ENCODE results near the gene TP53I11. TPM values are rescaled to one million over a fixed set of nuclear protein-coding genes. Genes with fewer than 3 reads are reported as not detected.

TP53I11 gene
- total and polyA plus RNA-seq, 8 donors, result 45.7 to 95.5 (median 58.2) TPM

- no peaks in the 10 kb centered on the region for H3K9me3 ChIP-seq
- H3K27me3 ChIP-seq, result no peaks in the 10 kb centered on the region
- H3K36me3 ChIP-seq, result peaks cover 0 to 33% of the 10 kb centered on the region in 2 donors
- no peak overlapping the region for H3K4me3 ChIP-seq
- intact Hi-C loops (cut with DNase I), result loop anchor here (10.0 kb wide), 2 partner anchors 174 to 364 kb away; no protein-coding TSS in a partner anchor
- TF ChIP-seq, protein P1, sequence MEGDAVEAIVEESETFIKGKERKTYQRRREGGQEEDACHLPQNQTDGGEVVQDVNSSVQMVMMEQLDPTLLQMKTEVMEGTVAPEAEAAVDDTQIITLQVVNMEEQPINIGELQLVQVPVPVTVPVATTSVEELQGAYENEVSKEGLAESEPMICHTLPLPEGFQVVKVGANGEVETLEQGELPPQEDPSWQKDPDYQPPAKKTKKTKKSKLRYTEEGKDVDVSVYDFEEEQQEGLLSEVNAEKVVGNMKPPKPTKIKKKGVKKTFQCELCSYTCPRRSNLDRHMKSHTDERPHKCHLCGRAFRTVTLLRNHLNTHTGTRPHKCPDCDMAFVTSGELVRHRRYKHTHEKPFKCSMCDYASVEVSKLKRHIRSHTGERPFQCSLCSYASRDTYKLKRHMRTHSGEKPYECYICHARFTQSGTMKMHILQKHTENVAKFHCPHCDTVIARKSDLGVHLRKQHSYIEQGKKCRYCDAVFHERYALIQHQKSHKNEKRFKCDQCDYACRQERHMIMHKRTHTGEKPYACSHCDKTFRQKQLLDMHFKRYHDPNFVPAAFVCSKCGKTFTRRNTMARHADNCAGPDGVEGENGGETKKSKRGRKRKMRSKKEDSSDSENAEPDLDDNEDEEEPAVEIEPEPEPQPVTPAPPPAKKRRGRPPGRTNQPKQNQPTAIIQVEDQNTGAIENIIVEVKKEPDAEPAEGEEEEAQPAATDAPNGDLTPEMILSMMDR (IDR thresholded peaks at IDR 0.05), result no peak
- H3K4me1 ChIP-seq, result no peaks in the 10 kb centered on the region
- DNase-seq (no peak), ATAC-seq (no peak)
- no peak overlapping the region for H3K27ac ChIP-seq
Measured at GRCh38 chr11:44930588-44931302, 19.9 kb downstream of the TP53I11 start.

DNA sequence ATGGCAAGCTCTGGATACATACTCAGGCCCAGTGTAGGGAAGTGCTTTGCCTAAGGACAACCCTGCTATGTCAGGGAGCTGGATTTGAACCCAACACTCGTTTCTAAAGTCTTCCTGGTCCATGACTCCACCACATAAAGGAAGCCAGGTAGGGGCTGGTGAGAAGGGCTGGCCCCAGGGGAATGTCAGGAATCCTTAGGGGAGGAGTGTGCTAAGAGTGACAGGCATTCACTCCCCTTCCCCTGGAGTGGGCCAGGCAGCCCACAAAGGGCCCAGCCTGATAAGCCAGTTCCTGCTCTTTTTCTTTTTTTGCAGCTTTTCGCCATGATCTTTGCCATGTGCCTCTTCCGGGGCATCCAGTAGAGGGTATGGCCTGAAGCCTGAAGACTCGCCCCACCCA lies 21.9 kb downstream of the TP53I11 start:
- no peaks in the 10 kb centered on the region for H3K4me1 ChIP-seq
- H3K27ac ChIP-seq, result no peak overlapping the region
- peaks cover 0 to 14% of the 10 kb centered on the region in 2 donors for H3K36me3 ChIP-seq
- no peak overlapping the region for H3K4me3 ChIP-seq
- peak in 1 of 4 donors; percentile 32 for DNase-seq
- H3K27me3 ChIP-seq, result no peaks in the 10 kb centered on the region
- TF ChIP-seq, protein P1 (IDR thresholded peaks at IDR 0.05), result no peak
- no peaks in the 10 kb centered on the region for H3K9me3 ChIP-seq
- ATAC-seq, result no peak
- intact Hi-C loops (cut with DNase I), result loop anchor here in 1 of 2 donors (10.0 kb wide), 1 partner anchor 346 kb away; no protein-coding TSS in a partner anchor

DNA sequence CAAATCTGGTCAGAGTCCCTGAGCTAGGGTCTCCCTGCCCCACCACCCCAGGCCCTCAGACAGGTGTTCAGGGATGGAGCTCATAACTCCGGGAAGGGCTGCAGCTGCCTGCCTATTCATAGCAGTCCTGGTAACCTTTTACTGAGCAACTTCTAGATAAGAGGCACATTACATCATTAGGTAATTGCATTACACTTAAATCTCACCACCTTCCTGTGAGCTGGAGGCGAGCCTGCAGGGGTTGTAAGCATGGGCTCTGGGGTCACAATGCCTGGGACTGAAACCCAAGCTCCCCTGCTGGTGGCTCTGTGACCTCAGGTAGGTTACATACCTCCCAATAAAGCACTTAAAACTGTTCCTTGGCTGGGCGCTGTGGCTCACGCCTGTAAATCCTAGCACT lies 22.5 kb downstream of the TP53I11 start:
- TF ChIP-seq, protein P1 (IDR thresholded peaks at IDR 0.05), result no peak
- Histone ChIP-seq H3K4me3 (no peak overlapping the region), H3K4me1 (no peaks in the 10 kb centered on the region), H3K27me3 (no peaks in the 10 kb centered on the region), H3K36me3 (peaks cover 0 to 7% of the 10 kb centered on the region in 2 donors), H3K27ac (no peak overlapping the region), H3K9me3 (no peaks in the 10 kb centered on the region)
- intact Hi-C loops (cut with DNase I), result loop anchor here in 1 of 2 donors (10.0 kb wide), 1 partner anchor 347 kb away; no protein-coding TSS in a partner anchor
- ATAC-seq, result no peak
- DNase-seq, result no peak

GRCh38 chr11:44927174-44927661 lies 23.5 kb downstream of the TP53I11 start:
- intact Hi-C loops (cut with DNase I), result loop anchor here in 1 of 2 donors (10.0 kb wide), 1 partner anchor 348 kb away; no protein-coding TSS in a partner anchor
- peak; percentile 80 for ATAC-seq
- peak; percentile 44 to 88 (median 65) for DNase-seq
- Histone ChIP-seq H3K9me3 (no peaks in the 10 kb centered on the region), H3K27ac (no peak overlapping the region), H3K4me3 (no peak overlapping the region), H3K27me3 (no peaks in the 10 kb centered on the region), H3K4me1 (no peaks in the 10 kb centered on the region), H3K36me3 (no peaks in the 10 kb centered on the region)
- TF ChIP-seq, protein P1 (IDR thresholded peaks at IDR 0.05), result peak; percentile 78 to 88

- H3K27ac ChIP-seq, result no peak overlapping the region
- no peaks in the 10 kb centered on the region for H3K4me1 ChIP-seq
- TF ChIP-seq, protein P1 (IDR thresholded peaks at IDR 0.05), result no peak
- H3K4me3 ChIP-seq, result no peak overlapping the region
- H3K36me3 ChIP-seq, result no peaks in the 10 kb centered on the region
- no peaks in the 10 kb centered on the region for H3K9me3 ChIP-seq
- ATAC-seq (no peak), DNase-seq (no peak)
- intact Hi-C loops (cut with DNase I), result loop anchor here in 1 of 2 donors (10.0 kb wide), 1 partner anchor 349 kb away; no protein-coding TSS in a partner anchor
- no peaks in the 10 kb centered on the region for H3K27me3 ChIP-seq
Measured at GRCh38 chr11:44926036-44926435, 24.6 kb downstream of the TP53I11 start.
